GM21825 (cell line): ENCODE measurements around the gene NPAS1.
"Not testable (repeated sequence)": the region's sequence is repeated elsewhere in the genome, so short reads cannot be mapped to it uniquely, and the experiment has no call there.

Experiments
- ATAC-seq: cut with Tn5 transposase; IDR thresholded peaks from one replicate; pipeline ENCODE4 v1.9.1; 2021; ENCODE audit warnings: mild to moderate bottlenecking, moderate library complexity; ENCODE audit not compliant: unreplicated experiment

NPAS1 gene

GRCh38 chr19:46990991-46991676 is 28.5 kb upstream of the NPAS1 start:
- no peak for ATAC-seq

GRCh38 chr19:46992699-46993535 is 26.7 kb upstream of the NPAS1 start:
- ATAC-seq, result no peak

GRCh38 chr19:46993622-46994021 is 26.0 kb upstream of the NPAS1 start:
- no peak for ATAC-seq

- no peak for ATAC-seq
Observed at GRCh38 chr19:46994141-46994686, 25.4 kb upstream of the NPAS1 start.

- no peak for ATAC-seq
Observed at GRCh38 chr19:46995492-46995891, 24.1 kb upstream of the NPAS1 start.

GRCh38 chr19:46998445-46999125 is 21.1 kb upstream of the NPAS1 start:
- ATAC-seq, result no peak

- no peak for ATAC-seq
Observed at GRCh38 chr19:46999377-46999776, 20.3 kb upstream of the NPAS1 start.

- ATAC-seq, result no peak
Observed at GRCh38 chr19:46999878-47000277, 19.8 kb upstream of the NPAS1 start.

GRCh38 chr19:47000373-47000772 is 19.3 kb upstream of the NPAS1 start:
- no peak for ATAC-seq

GRCh38 chr19:47001584-47001983 is 18.1 kb upstream of the NPAS1 start:
- ATAC-seq, result no peak

- ATAC-seq, result no peak
Observed at GRCh38 chr19:47002106-47002766, 17.4 kb upstream of the NPAS1 start.

- ATAC-seq, result no peak
Observed at GRCh38 chr19:47002853-47003610, 16.6 kb upstream of the NPAS1 start.

- ATAC-seq, result no peak
Observed at GRCh38 chr19:47003611-47004465, 15.8 kb upstream of the NPAS1 start.

GRCh38 chr19:47005164-47005641 is 14.4 kb upstream of the NPAS1 start:
- ATAC-seq, result no peak

GRCh38 chr19:47005873-47006272 is 13.8 kb upstream of the NPAS1 start:
- no peak for ATAC-seq

GRCh38 chr19:47006496-47006895 is 13.1 kb upstream of the NPAS1 start:
- ATAC-seq, result no peak

GRCh38 chr19:47010549-47010948 is 9.1 kb upstream of the NPAS1 start:
- ATAC-seq, result not testable (repeated sequence)

GRCh38 chr19:47012617-47013016 is 7.0 kb upstream of the NPAS1 start:
- no peak for ATAC-seq

- ATAC-seq, result no peak
Observed at GRCh38 chr19:47013041-47013517, 6.6 kb upstream of the NPAS1 start.
